ENCODE results near the gene MSMB.

MSMB gene

DNA sequence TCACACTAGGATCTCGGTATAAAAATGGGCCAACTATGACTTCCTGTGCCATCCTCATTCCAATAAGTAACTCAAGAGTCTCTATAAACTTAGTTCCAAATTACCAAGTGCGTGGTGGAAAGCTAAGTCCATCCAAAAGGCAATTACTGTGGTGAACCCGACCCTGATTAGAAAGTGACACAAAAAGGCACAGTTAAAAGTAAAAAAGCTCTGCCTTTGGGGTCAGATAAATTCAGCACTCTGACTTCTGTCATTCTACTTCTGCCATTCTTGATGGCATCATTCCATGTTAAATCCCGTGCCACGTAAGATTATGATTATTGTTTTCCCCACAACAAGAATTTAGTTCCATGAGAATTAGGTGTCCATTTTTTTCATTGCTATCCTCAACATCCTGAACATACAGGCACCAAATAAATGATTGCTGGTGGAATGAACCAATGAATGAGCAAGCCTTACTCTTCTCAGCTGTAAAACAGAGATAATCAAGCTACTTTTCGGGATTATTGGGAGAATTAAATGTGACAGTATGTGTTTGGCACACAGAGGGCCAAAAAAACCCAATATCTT lies 16.5 kb downstream of the MSMB start:
- H3K27ac ChIP-seq (replicated peaks) = peak overlapping the region; percentile 95
- no peak for DNase-seq (ENCODE audit: low read depth in 1 of 2, low spot score in 1 of 2)
- peak overlapping the region; percentile 82 for H3K4me3 ChIP-seq (replicated peaks; ENCODE audit: insufficient read depth, low read length)
- H3K27me3 ChIP-seq (ENCODE audit: insufficient read depth, poor library complexity, severe bottlenecking) = no peaks in the 10 kb centered on the region
- TF ChIP-seq SPI1 (IDR thresholded peaks at IDR 0.05; ENCODE audit: borderline replicate concordance, low read depth) (no peak), POLR2AphosphoS5 (IDR thresholded peaks at IDR 0.05; ENCODE audit: low read depth) (0 out of 2 replicates have a peak, but pooled peaks have one; percentile 19)

DNA sequence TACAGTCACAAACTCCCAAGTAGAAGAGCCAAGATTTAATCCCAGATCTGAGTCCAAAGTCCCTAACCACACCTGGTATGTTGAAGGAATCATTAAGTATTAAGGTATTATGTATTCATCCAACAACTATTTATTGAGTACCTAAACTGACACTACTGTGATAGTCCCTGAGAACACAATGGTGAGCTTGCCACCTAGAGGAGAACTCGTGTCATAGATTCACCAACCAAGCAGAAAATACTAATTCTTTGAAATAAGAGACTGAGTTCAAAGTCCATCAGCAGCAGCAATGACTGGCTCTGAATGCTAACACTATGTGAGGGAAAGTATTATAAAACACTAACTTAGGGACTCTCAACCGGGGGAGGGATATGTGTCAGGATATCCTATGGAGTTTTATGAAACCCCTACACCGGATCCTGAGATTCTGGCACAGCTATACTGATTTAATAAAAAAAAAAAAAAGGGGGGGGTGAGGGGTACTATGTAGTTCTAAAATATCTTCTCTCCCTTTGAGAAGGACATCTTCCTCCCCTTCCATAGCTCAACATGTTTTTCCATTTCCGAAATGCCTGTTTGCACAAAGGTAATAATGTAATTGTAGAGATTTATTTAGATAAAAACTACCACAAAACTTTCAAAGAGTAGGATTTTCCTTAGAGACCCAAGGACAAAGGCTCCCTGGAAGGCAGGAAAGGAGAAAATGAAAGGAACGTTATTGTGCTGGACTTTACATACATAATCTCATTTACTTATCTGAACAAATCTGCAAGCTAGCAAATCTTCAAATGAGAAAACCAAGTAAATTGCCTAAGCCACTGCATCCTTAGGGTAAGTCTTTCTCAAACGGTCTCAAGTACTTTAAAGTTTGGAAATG lies 17.2 kb downstream of the MSMB start:
- H3K27me3 ChIP-seq (ENCODE audit: insufficient read depth, poor library complexity, severe bottlenecking) = no peaks in the 10 kb centered on the region
- peak overlapping the region; percentile 95 for H3K27ac ChIP-seq (replicated peaks)
- TF ChIP-seq POLR2AphosphoS5 (IDR thresholded peaks at IDR 0.05; ENCODE audit: low read depth) = peak; percentile 17; the same call in 1 of the 2 replicates
- TF ChIP-seq, protein P1, sequence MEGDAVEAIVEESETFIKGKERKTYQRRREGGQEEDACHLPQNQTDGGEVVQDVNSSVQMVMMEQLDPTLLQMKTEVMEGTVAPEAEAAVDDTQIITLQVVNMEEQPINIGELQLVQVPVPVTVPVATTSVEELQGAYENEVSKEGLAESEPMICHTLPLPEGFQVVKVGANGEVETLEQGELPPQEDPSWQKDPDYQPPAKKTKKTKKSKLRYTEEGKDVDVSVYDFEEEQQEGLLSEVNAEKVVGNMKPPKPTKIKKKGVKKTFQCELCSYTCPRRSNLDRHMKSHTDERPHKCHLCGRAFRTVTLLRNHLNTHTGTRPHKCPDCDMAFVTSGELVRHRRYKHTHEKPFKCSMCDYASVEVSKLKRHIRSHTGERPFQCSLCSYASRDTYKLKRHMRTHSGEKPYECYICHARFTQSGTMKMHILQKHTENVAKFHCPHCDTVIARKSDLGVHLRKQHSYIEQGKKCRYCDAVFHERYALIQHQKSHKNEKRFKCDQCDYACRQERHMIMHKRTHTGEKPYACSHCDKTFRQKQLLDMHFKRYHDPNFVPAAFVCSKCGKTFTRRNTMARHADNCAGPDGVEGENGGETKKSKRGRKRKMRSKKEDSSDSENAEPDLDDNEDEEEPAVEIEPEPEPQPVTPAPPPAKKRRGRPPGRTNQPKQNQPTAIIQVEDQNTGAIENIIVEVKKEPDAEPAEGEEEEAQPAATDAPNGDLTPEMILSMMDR (IDR thresholded peaks at IDR 0.05; ENCODE audit: insufficient read depth, low read length) = peak; percentile 50
- TF ChIP-seq SPI1 (IDR thresholded peaks at IDR 0.05; ENCODE audit: borderline replicate concordance, low read depth) = no peak
- peak overlapping the region; percentile 82 for H3K4me3 ChIP-seq (replicated peaks; ENCODE audit: insufficient read depth, low read length)
- DNase-seq (ENCODE audit: low read depth in 1 of 2, low spot score in 1 of 2) = peak in 1 of 2 experiments; percentile 63

DNA sequence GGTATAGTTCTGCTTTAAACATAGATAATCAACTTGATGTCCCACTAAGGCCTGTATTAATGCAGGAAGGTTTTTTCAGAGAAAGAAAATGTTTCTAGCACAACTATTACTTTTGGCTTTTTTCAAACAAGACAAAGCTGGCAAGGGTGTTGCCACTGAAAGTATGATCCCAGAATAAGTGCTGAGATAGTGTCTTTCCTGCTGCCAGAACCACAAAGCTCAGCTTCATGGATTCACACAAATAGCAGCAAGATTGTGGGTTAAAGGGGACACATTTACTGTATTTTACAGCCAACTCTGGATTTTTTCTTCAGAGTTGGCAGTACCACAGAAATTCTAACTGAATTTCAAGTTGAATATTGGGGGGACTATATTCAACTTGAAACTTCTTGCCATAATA lies 20.0 kb downstream of the MSMB start:
- peak overlapping the region; percentile 16; the same call in 1 of the 2 replicates for H3K27ac ChIP-seq (replicated peaks)
- no peak overlapping the region for H3K4me3 ChIP-seq (replicated peaks; ENCODE audit: insufficient read depth, low read length)
- TF ChIP-seq REST (IDR thresholded peaks at IDR 0.05; ENCODE audit: insufficient replicate concordance, low read depth) = no peak
- no peak for TF ChIP-seq GABPA (IDR thresholded peaks at IDR 0.05; ENCODE audit: low read depth)
- TF ChIP-seq, protein P1 (IDR thresholded peaks at IDR 0.05; ENCODE audit: insufficient read depth, low read length) = no peak
- TF ChIP-seq SPI1 (IDR thresholded peaks at IDR 0.05; ENCODE audit: borderline replicate concordance, low read depth) = no peak
- no peak for TF ChIP-seq POLR2AphosphoS5 (IDR thresholded peaks at IDR 0.05; ENCODE audit: low read depth)
- DNase-seq (ENCODE audit: low read depth in 1 of 2, low spot score in 1 of 2) = no peak
- H3K27me3 ChIP-seq (ENCODE audit: insufficient read depth, poor library complexity, severe bottlenecking) = no peaks in the 10 kb centered on the region

DNA sequence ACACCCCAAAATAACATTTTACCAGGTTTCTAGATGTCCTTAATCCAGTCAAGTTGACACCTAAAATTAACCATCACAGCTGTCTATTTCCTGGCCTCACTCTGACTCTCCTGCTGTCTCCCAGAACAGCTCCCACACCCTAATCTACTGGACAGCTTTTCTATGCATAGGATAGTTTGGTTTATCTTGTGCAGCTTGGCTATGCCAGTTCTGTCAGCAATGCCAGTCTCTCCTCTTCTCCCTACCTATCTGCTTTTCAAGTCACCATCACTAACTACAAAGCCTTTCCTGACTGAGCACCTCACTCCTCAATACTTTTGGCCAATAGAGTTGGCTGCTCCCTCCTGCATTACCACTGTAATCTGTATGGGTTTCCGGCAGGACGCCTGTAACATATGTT lies 20.7 kb downstream of the MSMB start:
- TF ChIP-seq, protein P1 (IDR thresholded peaks at IDR 0.05; ENCODE audit: insufficient read depth, low read length) = no peak
- TF ChIP-seq GABPA (IDR thresholded peaks at IDR 0.05; ENCODE audit: low read depth) = no peak
- no peak for TF ChIP-seq SPI1 (IDR thresholded peaks at IDR 0.05; ENCODE audit: borderline replicate concordance, low read depth)
- no peak for TF ChIP-seq REST (IDR thresholded peaks at IDR 0.05; ENCODE audit: insufficient replicate concordance, low read depth)
- no peak; the same call in 1 of the 2 replicates for TF ChIP-seq POLR2AphosphoS5 (IDR thresholded peaks at IDR 0.05; ENCODE audit: low read depth)
- DNase-seq (ENCODE audit: low read depth in 1 of 2, low spot score in 1 of 2) = no peak
- H3K27ac ChIP-seq (replicated peaks) = no peak overlapping the region
- no peaks in the 10 kb centered on the region for H3K27me3 ChIP-seq (ENCODE audit: insufficient read depth, poor library complexity, severe bottlenecking)
- H3K4me3 ChIP-seq (replicated peaks; ENCODE audit: insufficient read depth, low read length) = no peak overlapping the region
